ENCODE measurements around the gene SLC6A16. TPM values are rescaled to one million over a fixed set of nuclear protein-coding genes. Genes with fewer than 3 reads are reported as not detected.
"Not testable (repeated sequence)": the region's sequence is repeated elsewhere in the genome, so short reads cannot be mapped to it uniquely, and the experiment has no call there.

SLC6A16 gene
- total RNA-seq, 4 donors from 2014 or later = 0.13 to 1.5 (median 0.56) TPM; not detected in 1

DNA sequence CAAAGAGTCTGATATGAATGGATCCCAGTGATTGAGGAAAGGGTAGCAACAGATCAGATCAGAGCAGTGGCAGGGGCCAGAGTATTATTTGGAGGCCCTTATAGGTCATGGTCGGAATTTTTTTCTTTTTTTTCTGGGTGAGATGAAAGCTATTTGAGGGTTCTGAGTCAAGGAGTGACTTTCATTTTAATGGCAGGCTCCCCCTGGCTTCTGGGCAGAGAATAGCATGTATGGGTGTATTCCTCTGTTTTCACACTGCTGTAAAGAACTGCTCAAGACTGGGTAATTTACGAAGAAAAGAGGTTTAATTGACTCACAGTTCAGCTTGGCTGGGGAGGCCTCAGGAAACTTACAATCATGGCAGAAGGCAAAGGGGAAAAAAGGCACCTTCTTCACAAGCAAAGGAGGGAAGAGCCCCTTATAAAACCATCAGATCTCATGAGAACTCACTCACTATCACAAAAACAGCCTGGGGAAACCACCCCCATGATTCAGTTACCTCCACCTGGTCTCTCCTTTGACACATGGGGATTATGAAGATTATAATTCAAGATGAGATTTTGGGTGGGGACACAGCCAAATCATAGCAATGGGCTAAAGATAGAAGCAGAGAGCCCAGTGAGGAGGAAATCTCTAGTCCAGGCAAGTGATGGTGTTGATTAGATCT lies 3.0 kb upstream of the SLC6A16 start:
- Histone ChIP-seq H3K4me1 (peaks cover 0 to 9% (median 0%) of the 10 kb centered on the region in 3 donors), H3K27me3 (no peaks in the 10 kb centered on the region), H3K27ac (no peak overlapping the region), H3K4me3 (no peak overlapping the region), H3K9me3 (no peaks in the 10 kb centered on the region), H3K36me3 (peaks cover 0 to 7% (median 0%) of the 10 kb centered on the region in 3 donors)
- TF ChIP-seq POLR2A (IDR thresholded peaks at IDR 0.05) = no peak
- TF ChIP-seq, protein P1, sequence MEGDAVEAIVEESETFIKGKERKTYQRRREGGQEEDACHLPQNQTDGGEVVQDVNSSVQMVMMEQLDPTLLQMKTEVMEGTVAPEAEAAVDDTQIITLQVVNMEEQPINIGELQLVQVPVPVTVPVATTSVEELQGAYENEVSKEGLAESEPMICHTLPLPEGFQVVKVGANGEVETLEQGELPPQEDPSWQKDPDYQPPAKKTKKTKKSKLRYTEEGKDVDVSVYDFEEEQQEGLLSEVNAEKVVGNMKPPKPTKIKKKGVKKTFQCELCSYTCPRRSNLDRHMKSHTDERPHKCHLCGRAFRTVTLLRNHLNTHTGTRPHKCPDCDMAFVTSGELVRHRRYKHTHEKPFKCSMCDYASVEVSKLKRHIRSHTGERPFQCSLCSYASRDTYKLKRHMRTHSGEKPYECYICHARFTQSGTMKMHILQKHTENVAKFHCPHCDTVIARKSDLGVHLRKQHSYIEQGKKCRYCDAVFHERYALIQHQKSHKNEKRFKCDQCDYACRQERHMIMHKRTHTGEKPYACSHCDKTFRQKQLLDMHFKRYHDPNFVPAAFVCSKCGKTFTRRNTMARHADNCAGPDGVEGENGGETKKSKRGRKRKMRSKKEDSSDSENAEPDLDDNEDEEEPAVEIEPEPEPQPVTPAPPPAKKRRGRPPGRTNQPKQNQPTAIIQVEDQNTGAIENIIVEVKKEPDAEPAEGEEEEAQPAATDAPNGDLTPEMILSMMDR (IDR thresholded peaks at IDR 0.05) = peak; percentile 56 to 73 (median 68)
- WGBS, 2 donors = 48 to 49% methylated on average over 2 of the region's 2 CpGs
- DNase-seq = no peak
- intact Hi-C loops (cut with DNase I) = no loop called here

DNA sequence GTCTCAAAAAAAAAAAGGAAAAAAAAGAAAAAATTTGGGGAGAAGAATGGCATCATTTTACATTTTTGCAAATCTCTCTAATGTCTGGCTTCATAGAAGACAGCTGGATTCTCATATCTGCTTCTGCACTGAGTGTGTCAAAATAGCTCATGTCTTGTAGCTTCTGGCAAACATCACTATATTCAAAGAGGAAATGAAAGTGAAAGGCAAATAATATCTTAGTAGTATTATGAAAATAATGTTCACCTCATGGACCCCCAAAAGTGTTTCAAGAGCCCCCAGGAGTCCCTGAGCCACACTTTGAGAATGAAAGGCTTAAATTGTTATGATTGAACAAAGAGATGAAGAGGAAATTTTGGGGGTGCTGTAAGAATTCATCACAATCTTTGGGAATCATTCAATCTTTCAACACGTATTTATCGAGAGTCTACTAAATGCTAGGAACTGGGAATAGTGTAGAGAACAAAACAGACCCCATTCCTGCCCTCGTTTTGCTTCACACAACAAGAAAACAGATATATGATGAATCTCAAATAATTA lies 1.2 kb upstream of the SLC6A16 start:
- TF ChIP-seq POLR2A (IDR thresholded peaks at IDR 0.05) = no peak
- TF ChIP-seq, protein P1 (IDR thresholded peaks at IDR 0.05) = no peak
- 79 to 92% methylated on average over 3 of the region's 3 CpGs for WGBS, 2 donors
- H3K9me3 ChIP-seq = no peaks in the 10 kb centered on the region

DNA sequence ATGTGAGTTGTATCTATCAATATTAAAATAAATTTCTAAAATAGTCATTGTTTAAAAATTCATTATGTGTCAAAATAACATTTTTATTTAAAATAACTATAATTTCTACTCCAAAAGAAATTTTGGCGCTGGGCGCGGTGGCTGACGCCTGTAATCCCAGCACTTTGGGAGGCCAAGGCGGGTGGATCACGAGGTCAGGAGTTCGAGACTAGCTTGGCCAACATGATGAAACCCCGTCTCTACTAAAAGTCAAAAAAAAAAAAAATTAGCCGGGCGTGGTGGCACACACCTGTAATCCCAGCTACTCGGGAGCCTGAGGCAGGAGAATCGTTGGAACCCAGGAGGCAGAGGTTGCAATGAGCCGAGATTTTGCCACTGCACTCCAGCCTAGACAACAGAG lies 765 bp upstream of the SLC6A16 start:
- intact Hi-C loops (cut with DNase I); H3K9me3 ChIP-seq; H3K4me1 ChIP-seq; DNase-seq; H3K27ac ChIP-seq; H3K27me3 ChIP-seq; H3K4me3 ChIP-seq; H3K36me3 ChIP-seq: not testable (repeated sequence)
- WGBS, 2 donors = 81 to 87% methylated on average over 13 of the region's 13 CpGs

More for the DNA sequence above, 1.2 kb upstream of the SLC6A16 start:
- Histone ChIP-seq H3K4me1 (peaks cover 0 to 6% (median 0%) of the 10 kb centered on the region in 3 donors), H3K27me3 (no peaks in the 10 kb centered on the region), H3K4me3 (no peak overlapping the region), H3K36me3 (peaks cover 0 to 13% (median 0%) of the 10 kb centered on the region in 3 donors), H3K27ac (no peak overlapping the region)
- intact Hi-C loops (cut with DNase I) = no loop called here
- DNase-seq = no peak

DNA sequence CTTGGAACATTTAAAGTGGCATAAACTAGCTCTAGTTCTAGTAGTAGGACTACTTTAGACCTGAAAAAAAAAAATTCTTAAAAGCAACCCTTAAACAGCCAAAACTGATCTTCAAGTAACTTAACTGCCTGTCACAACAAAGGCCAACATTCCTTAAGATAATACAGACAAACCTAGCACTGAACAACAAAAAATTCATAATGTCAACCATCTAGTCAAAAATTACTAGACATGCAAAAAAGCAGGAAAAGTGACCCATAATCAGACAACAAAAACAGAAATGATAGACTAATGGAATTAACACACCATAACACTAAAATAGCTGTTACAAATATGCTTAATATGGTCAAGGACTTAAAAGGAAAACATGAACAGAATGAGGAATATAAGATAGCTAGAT lies 6.7 kb downstream of the SLC6A16 start:
- intact Hi-C loops (cut with DNase I) = loop anchor here (10.0 kb wide), 1 partner anchor 53 kb away; no protein-coding TSS in a partner anchor
- H3K27me3 ChIP-seq = no peaks in the 10 kb centered on the region
- H3K27ac ChIP-seq = no peak overlapping the region
- no peak for DNase-seq
- peaks cover 0 to 18% (median 10%) of the 10 kb centered on the region in 3 donors for H3K9me3 ChIP-seq
- H3K36me3 ChIP-seq = peaks cover 0 to 10% (median 0%) of the 10 kb centered on the region in 3 donors
- no peak overlapping the region for H3K4me3 ChIP-seq
- no peak for TF ChIP-seq POLR2A (IDR thresholded peaks at IDR 0.05)
- TF ChIP-seq, protein P1 (IDR thresholded peaks at IDR 0.05) = no peak
- no peaks in the 10 kb centered on the region for H3K4me1 ChIP-seq

DNA sequence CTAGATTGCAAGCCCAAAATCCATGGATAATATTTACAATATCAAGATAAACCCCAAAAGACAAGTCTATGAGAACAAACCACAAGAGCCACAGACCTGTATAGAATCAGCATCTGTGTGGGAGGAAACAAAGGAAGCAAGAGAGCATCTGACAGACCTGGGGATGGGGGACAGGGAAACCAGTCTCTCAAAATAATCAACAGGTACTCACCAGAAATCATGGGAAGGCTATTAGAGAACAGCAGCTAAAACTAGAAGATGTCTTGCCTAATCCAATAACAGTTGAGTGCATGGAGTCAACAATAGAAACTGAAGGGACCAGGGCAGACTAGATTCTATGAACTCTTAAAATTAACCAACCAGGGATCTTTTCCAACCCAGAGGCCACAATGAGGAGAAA lies 8.7 kb downstream of the SLC6A16 start:
- intact Hi-C loops (cut with DNase I) = loop anchor here (10.0 kb wide), 1 partner anchor 51 kb away; no protein-coding TSS in a partner anchor
- Histone ChIP-seq H3K9me3 (peaks cover 0 to 18% (median 10%) of the 10 kb centered on the region in 3 donors), H3K27me3 (no peaks in the 10 kb centered on the region), H3K4me1 (no peaks in the 10 kb centered on the region), H3K4me3 (no peak overlapping the region), H3K36me3 (peaks cover 0 to 5% (median 0%) of the 10 kb centered on the region in 3 donors), H3K27ac (no peak overlapping the region)
- TF ChIP-seq POLR2A (IDR thresholded peaks at IDR 0.05) = no peak
- TF ChIP-seq, protein P1 (IDR thresholded peaks at IDR 0.05) = no peak
- DNase-seq = no peak
